Stimulated activated CD8-positive, alpha-beta memory T cell treated with anti-CD3 and anti-CD28 coated beads, Interleukin-4, amount 100 ng/mL, for 1 hour (primary cell): Measurements from ENCODE around the gene ZRANB3.

Experiments used
- DNase-seq, 2 donors: peaks; one replicate each; pipeline ENCODE4 v3.0.0-alpha.2; 2020; ENCODE audit warnings: low read depth in 2 of 2, low spot score in 1 of 2

Gene ZRANB3

GRCh38 chr2:135255208-135255607, 275.8 kb downstream of the ZRANB3 start:
- DNase-seq = no peak

GRCh38 chr2:135252805-135253458, 278.1 kb downstream of the ZRANB3 start:
- DNase-seq = no peak

- no peak for DNase-seq
Measured at GRCh38 chr2:135248611-135249010, 282.4 kb downstream of the ZRANB3 start.

- no peak for DNase-seq
Measured at GRCh38 chr2:135246711-135247270, 284.2 kb downstream of the ZRANB3 start.

GRCh38 chr2:135245071-135245470, 285.9 kb downstream of the ZRANB3 start:
- DNase-seq = no peak

GRCh38 chr2:135238651-135239050, 292.4 kb downstream of the ZRANB3 start:
- DNase-seq = no peak

- no peak for DNase-seq
Measured at GRCh38 chr2:135230150-135230549, 300.9 kb downstream of the ZRANB3 start.

- no peak for DNase-seq
Measured at GRCh38 chr2:135227386-135227785, 303.6 kb downstream of the ZRANB3 start.

- no peak for DNase-seq
Measured at GRCh38 chr2:135226961-135227360, 304.1 kb downstream of the ZRANB3 start.

GRCh38 chr2:135225781-135226180, 305.2 kb downstream of the ZRANB3 start:
- no peak for DNase-seq

GRCh38 chr2:135219226-135219625, 311.8 kb downstream of the ZRANB3 start:
- no peak for DNase-seq

GRCh38 chr2:135218426-135218825, 312.6 kb downstream of the ZRANB3 start:
- no peak for DNase-seq

- no peak for DNase-seq
Measured at GRCh38 chr2:135212757-135213156, 318.3 kb downstream of the ZRANB3 start.

GRCh38 chr2:135208016-135208415, 323.0 kb downstream of the ZRANB3 start:
- no peak for DNase-seq

GRCh38 chr2:135203944-135204343, 327.1 kb downstream of the ZRANB3 start:
- no peak for DNase-seq

GRCh38 chr2:135202751-135203150, 328.3 kb downstream of the ZRANB3 start:
- DNase-seq = no peak

GRCh38 chr2:135198481-135198880, 332.5 kb downstream of the ZRANB3 start:
- DNase-seq = no peak

GRCh38 chr2:135190799-135191198, 340.2 kb downstream of the ZRANB3 start:
- DNase-seq = no peak

- DNase-seq = no peak
Measured at GRCh38 chr2:135189148-135189547, 341.9 kb downstream of the ZRANB3 start.

GRCh38 chr2:135187270-135187669, 343.7 kb downstream of the ZRANB3 start:
- no peak for DNase-seq

GRCh38 chr2:135186054-135186453, 345.0 kb downstream of the ZRANB3 start:
- DNase-seq = no peak

GRCh38 chr2:135183822-135184221, 347.2 kb downstream of the ZRANB3 start:
- DNase-seq = no peak

- DNase-seq = no peak
Measured at GRCh38 chr2:135182601-135183000, 348.4 kb downstream of the ZRANB3 start.
